DOHH2 (cell line): ENCODE measurements around the gene SPATA18.

Source experiments
- H3F3A ChIP-seq: fragments of 200-600 bp; sonication (generic), shearing (Covaris generic); 2 replicates; pipeline ENCODE4 v1.6.0; 2016; ENCODE audit warnings: antibody characterized with exemption, mild to moderate bottlenecking; ENCODE audit not compliant: control insufficient read depth, insufficient read depth
- H3K27ac ChIP-seq: fragments of 200-600 bp; sonication (generic); 2 replicates; pipeline ENCODE4 v1.5.1; 2014; ENCODE audit warnings: low read depth, mild to moderate bottlenecking, low read length, moderate library complexity
- H3K27me3 ChIP-seq: fragments of 200-600 bp; sonication (generic); 2 replicates; pipeline ENCODE4 v1.6.1; 2014; ENCODE audit warnings: mild to moderate bottlenecking, low read length, mixed read lengths; ENCODE audit not compliant: control insufficient read depth
- H3K36me3 ChIP-seq: fragments of 200-600 bp; sonication (generic); 2 replicates; pipeline ENCODE4 v1.6.1; 2014; ENCODE audit warnings: mild to moderate bottlenecking, low read length, moderate library complexity, mixed read lengths; ENCODE audit not compliant: control insufficient read depth
- H3K4me1 ChIP-seq: fragments of 200-600 bp; sonication (generic); 2 replicates; pipeline ENCODE4 v1.6.1; 2014; ENCODE audit warnings: mild to moderate bottlenecking, low read length, mixed read lengths; ENCODE audit not compliant: control insufficient read depth
- H3K4me2 ChIP-seq: fragments of 200-600 bp; sonication (generic); 2 replicates; pipeline ENCODE4 v1.6.0; 2014; ENCODE audit warnings: mild to moderate bottlenecking, low read length, moderate library complexity
- H3K4me3 ChIP-seq: fragments of 200-600 bp; sonication (generic); 2 replicates; pipeline ENCODE4 v1.5.1; 2014; ENCODE audit warnings: mild to moderate bottlenecking, low read length, mixed read lengths
- H3K79me2 ChIP-seq: fragments of 200-600 bp; sonication (generic); 2 replicates; pipeline ENCODE4 v1.6.1; 2014; ENCODE audit warnings: mild to moderate bottlenecking, low read length, mixed read lengths; ENCODE audit not compliant: control insufficient read depth
- H3K9me2 ChIP-seq: fragments of 200-600 bp; sonication (generic); replicated peaks from 2 replicates; pipeline ENCODE4 v1.6.1; 2014; ENCODE audit warnings: mild to moderate bottlenecking, low read length, mixed read lengths; ENCODE audit not compliant: control insufficient read depth
- H3K9me3 ChIP-seq: fragments of 200-600 bp; sonication (generic); 2 replicates; pipeline ENCODE4 v1.6.1; 2014; ENCODE audit warnings: antibody characterized with exemption, low read length, mixed read lengths; ENCODE audit not compliant: control insufficient read depth, insufficient read depth
- H4K20me1 ChIP-seq: fragments of 200-600 bp; sonication (generic); 2 replicates; pipeline ENCODE4 v1.6.0; 2014; ENCODE audit warnings: low read depth, mild to moderate bottlenecking, antibody characterized with exemption, low read length, moderate library complexity; ENCODE audit not compliant: control insufficient read depth, insufficient read depth
- EZH2phosphoT487 ChIP-seq: fragments of 200-600 bp; sonication (generic); IDR thresholded peaks from 2 replicates; pipeline ENCODE4 v1.6.1; 2017; ENCODE audit warnings: borderline replicate concordance, mild to moderate bottlenecking, antibody characterized with exemption, low read length, moderate library complexity, mixed read lengths
- TF ChIP-seq, protein P1 (sequence below): fragments of 200-600 bp; sonication (generic); IDR thresholded peaks from one replicate; pipeline ENCODE4 v1.5.1; 2014; ENCODE audit warnings: antibody characterized with exemption, mild to moderate bottlenecking, low read depth, low read length; ENCODE audit not compliant: poor library complexity, severe bottlenecking

SPATA18 gene

DNA sequence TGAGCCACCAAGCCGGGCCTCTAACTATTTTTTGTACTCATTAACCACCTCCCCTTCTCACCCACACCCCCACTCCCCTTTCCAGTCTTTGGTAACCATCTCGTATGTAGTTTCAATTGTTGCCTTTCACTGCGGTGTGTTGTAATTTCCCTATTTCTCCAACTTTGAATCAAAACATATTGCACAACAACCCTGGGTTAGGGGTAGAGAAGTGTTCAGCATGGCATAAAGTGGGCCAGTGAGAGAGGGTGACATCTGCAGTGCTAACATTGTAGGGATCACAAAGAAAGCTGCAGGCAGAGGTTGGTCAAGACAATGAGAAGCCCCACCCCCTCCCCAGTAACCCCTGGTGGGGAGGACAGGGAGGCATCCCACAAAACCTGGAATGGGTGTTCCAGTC lies 92.7 kb downstream of the SPATA18 start:
- Histone ChIP-seq H3K9me3 (no peaks in the 10 kb centered on the region), H3K4me1 (no peaks in the 10 kb centered on the region), H4K20me1 (no peaks in the 10 kb centered on the region), H3K27ac (no peak overlapping the region), H3K9me2 (no peaks in the 10 kb centered on the region), H3K27me3 (no peaks in the 10 kb centered on the region), H3K4me3 (no peak overlapping the region), H3K4me2 (no peak overlapping the region), H3K36me3 (no peaks in the 10 kb centered on the region), H3F3A (no peaks in the 10 kb centered on the region), H3K79me2 (no peaks in the 10 kb centered on the region)
- TF ChIP-seq EZH2phosphoT487: no peak
- TF ChIP-seq, protein P1, sequence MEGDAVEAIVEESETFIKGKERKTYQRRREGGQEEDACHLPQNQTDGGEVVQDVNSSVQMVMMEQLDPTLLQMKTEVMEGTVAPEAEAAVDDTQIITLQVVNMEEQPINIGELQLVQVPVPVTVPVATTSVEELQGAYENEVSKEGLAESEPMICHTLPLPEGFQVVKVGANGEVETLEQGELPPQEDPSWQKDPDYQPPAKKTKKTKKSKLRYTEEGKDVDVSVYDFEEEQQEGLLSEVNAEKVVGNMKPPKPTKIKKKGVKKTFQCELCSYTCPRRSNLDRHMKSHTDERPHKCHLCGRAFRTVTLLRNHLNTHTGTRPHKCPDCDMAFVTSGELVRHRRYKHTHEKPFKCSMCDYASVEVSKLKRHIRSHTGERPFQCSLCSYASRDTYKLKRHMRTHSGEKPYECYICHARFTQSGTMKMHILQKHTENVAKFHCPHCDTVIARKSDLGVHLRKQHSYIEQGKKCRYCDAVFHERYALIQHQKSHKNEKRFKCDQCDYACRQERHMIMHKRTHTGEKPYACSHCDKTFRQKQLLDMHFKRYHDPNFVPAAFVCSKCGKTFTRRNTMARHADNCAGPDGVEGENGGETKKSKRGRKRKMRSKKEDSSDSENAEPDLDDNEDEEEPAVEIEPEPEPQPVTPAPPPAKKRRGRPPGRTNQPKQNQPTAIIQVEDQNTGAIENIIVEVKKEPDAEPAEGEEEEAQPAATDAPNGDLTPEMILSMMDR: no peak

- H3K9me3 ChIP-seq: no peaks in the 10 kb centered on the region
- H3K9me2 ChIP-seq: no peaks in the 10 kb centered on the region
- H3K79me2 ChIP-seq: no peaks in the 10 kb centered on the region
- H3K4me1 ChIP-seq: no peaks in the 10 kb centered on the region
- H3K4me2 ChIP-seq: no peak overlapping the region
- no peaks in the 10 kb centered on the region for H3F3A ChIP-seq
- H3K27ac ChIP-seq: no peak overlapping the region
- H3K27me3 ChIP-seq: no peaks in the 10 kb centered on the region
- TF ChIP-seq, protein P1: no peak
- TF ChIP-seq EZH2phosphoT487: no peak
- no peak overlapping the region for H3K4me3 ChIP-seq
- no peaks in the 10 kb centered on the region for H4K20me1 ChIP-seq
- no peaks in the 10 kb centered on the region for H3K36me3 ChIP-seq
Measured at GRCh38 chr4:52144372-52144771, 93.3 kb downstream of the SPATA18 start.
